ENCODE results near the gene GLOD4.
"Not testable (repeated sequence)": the region's sequence is repeated elsewhere in the genome, so short reads cannot be mapped to it uniquely, and the experiment has no call there.

The GLOD4 gene

GRCh38 chr17:806346-806745 lies 24.3 kb upstream of the GLOD4 start:
- Mint-ChIP-seq H3K27ac (no peak overlapping the region), H3K9me3 (no peaks in the 10 kb centered on the region), H3K36me3 (no peaks in the 10 kb centered on the region), H3K4me3 (no peak overlapping the region), H3K27me3 (no peaks in the 10 kb centered on the region), H3K4me1 (no peaks in the 10 kb centered on the region)

GRCh38 chr17:805886-806285 lies 23.8 kb upstream of the GLOD4 start:
- not testable (repeated sequence) for H3K4me3 Mint-ChIP-seq, H3K27ac Mint-ChIP-seq

GRCh38 chr17:804541-805435 lies 22.7 kb upstream of the GLOD4 start:
- Mint-ChIP-seq H3K4me1 (no peaks in the 10 kb centered on the region), H3K4me3 (no peak overlapping the region), H3K36me3 (no peaks in the 10 kb centered on the region), H3K27ac (no peak overlapping the region), H3K27me3 (no peaks in the 10 kb centered on the region), H3K9me3 (no peaks in the 10 kb centered on the region)

More at GRCh38 chr17:805886-806285, 23.8 kb upstream of the GLOD4 start:
- not testable (repeated sequence) for H3K4me1 Mint-ChIP-seq, H3K36me3 Mint-ChIP-seq, H3K27me3 Mint-ChIP-seq, H3K9me3 Mint-ChIP-seq

- no peaks in the 10 kb centered on the region for H3K9me3 Mint-ChIP-seq
- no peaks in the 10 kb centered on the region for H3K27me3 Mint-ChIP-seq
Observed at GRCh38 chr17:802901-803881, 21.1 kb upstream of the GLOD4 start.

GRCh38 chr17:802481-802880 lies 20.4 kb upstream of the GLOD4 start:
- Mint-ChIP-seq H3K4me1 (no peaks in the 10 kb centered on the region), H3K4me3 (no peak overlapping the region), H3K9me3 (no peaks in the 10 kb centered on the region), H3K27ac (no peak overlapping the region), H3K36me3 (no peaks in the 10 kb centered on the region), H3K27me3 (no peaks in the 10 kb centered on the region)

More at GRCh38 chr17:802901-803881, 21.1 kb upstream of the GLOD4 start:
- Mint-ChIP-seq H3K36me3 (no peaks in the 10 kb centered on the region), H3K4me1 (no peaks in the 10 kb centered on the region), H3K27ac (no peak overlapping the region), H3K4me3 (no peak overlapping the region)

DNA sequence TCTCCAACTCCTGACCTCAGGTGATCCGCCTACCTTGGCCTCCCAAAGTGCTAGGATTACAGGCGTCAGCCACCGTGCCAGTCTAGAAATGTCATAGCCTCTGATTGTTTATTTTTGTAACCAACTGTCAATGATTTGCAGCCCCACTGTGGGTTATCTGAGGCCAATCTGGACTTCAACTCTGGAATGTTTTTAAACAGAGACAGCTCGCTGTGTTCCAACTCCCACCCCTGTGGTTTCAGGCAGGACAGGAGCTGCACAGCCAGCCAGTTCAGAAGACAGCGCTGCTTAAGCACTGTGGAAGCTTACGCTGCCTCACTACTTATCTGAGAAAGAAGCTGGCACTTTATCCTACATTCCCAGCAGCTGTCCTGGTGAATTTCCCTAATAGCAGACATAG lies 19.6 kb upstream of the GLOD4 start:
- H3K9me3 Mint-ChIP-seq: no peaks in the 10 kb centered on the region
- no peaks in the 10 kb centered on the region for H3K27me3 Mint-ChIP-seq
- H3K36me3 Mint-ChIP-seq: no peaks in the 10 kb centered on the region
- H3K4me1 Mint-ChIP-seq: no peaks in the 10 kb centered on the region
- no peak overlapping the region for H3K4me3 Mint-ChIP-seq
- no peak overlapping the region for H3K27ac Mint-ChIP-seq

DNA sequence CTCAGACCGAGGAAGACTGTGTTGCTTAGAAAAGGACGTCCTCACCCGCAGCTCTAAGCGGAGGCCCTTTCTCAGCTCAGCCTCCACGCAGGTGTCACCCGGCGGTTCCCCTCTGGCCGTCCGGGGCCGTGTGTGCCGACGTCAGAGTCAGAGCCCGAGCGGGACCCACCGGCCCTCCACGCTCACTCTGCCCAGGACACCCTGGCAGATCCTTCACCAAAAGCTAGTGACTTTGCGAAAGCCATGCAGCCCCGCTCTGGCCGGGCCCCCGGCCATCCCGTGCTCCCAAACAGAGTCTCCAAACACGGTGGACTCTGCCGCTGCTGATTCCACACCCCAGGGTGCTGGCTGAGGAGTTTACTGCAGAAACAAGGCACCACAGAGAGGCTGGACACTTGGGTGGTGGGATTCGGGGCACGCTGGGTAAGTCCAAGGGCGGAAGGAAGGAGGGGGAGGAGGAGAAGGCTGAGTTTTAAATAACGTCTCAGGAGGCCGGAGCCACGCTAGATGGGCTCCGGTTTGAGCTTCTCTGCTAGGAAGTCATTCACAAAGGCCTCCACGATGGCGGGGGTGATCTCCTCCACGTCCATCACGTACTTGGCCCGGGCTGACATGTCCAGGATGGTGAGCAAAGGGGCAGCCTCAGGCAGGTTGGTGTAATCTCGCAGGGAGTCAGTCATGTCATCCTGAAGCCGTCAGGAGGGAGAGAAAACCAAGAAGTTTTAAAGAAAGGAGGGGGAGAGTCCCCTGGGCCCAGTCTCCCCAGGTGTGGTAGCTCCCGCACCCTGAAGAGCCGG lies 18.6 kb upstream of the GLOD4 start:
- no peak overlapping the region for H3K4me3 Mint-ChIP-seq
- no peaks in the 10 kb centered on the region for H3K4me1 Mint-ChIP-seq
- H3K27ac Mint-ChIP-seq: no peak overlapping the region
- H3K9me3 Mint-ChIP-seq: no peaks in the 10 kb centered on the region
- H3K36me3 Mint-ChIP-seq: no peaks in the 10 kb centered on the region
- H3K27me3 Mint-ChIP-seq: no peaks in the 10 kb centered on the region

- Mint-ChIP-seq H3K4me1 (peaks cover 6% of the 10 kb centered on the region), H3K27me3 (no peaks in the 10 kb centered on the region), H3K9me3 (no peaks in the 10 kb centered on the region), H3K36me3 (no peaks in the 10 kb centered on the region), H3K27ac (no peak overlapping the region), H3K4me3 (no peak overlapping the region)
Observed at GRCh38 chr17:799261-799660, 17.2 kb upstream of the GLOD4 start.

DNA sequence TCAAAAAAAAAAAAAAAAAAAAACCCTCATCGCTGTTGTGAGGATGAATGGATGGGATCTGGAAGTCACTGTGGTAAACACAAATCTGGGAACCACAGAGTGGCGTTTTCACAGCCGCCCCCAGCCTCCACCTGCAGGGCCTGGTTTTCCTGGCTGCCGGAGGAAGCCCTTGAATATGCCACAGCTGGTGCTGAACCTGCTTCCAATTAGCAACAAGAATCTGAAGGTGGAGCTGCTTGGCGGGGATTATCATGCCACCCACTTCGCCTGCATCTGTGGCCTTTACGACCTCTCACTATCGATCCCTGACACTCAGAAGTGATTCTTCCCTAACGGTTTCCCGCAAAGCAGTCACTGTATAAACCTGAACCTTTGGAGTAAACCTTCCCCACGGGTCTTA lies 16.2 kb upstream of the GLOD4 start:
- Mint-ChIP-seq H3K27me3 (no peaks in the 10 kb centered on the region), H3K9me3 (no peaks in the 10 kb centered on the region), H3K27ac (no peak overlapping the region), H3K4me1 (peaks cover 6% of the 10 kb centered on the region), H3K36me3 (no peaks in the 10 kb centered on the region), H3K4me3 (no peak overlapping the region)

DNA sequence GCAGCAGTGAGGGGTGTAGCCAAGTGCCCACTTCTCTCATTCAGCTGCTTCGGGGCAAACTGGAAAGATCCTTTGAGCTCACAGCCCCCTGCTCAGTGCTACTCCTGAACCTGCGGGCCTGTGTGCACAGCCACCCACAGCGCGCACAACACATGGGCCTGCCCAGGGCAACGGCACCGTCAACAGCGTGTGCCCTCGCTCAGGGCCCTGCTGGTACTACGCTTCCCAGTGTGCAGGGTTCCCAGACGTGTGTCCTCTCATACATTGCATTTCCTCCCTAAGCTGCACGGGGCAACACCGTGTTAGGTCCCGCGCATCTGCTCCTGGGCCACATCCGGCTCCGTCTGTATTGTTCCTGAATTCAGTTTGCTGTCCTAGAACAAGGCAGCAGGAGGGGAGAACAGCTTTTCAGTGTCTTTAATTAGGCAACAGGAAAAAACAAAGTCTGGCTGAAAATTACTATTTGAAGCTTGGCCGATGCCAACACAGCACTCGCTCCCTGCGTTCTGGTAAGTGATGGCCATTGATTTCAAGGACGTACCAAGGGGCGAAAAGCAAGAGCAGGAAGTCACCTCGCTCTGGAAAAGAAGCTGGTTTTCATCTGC lies 15.3 kb upstream of the GLOD4 start:
- no peaks in the 10 kb centered on the region for H3K9me3 Mint-ChIP-seq
- peaks cover 6% of the 10 kb centered on the region for H3K4me1 Mint-ChIP-seq
- no peak overlapping the region for H3K27ac Mint-ChIP-seq
- H3K36me3 Mint-ChIP-seq: no peaks in the 10 kb centered on the region
- no peaks in the 10 kb centered on the region for H3K27me3 Mint-ChIP-seq
- H3K4me3 Mint-ChIP-seq: no peak overlapping the region

DNA sequence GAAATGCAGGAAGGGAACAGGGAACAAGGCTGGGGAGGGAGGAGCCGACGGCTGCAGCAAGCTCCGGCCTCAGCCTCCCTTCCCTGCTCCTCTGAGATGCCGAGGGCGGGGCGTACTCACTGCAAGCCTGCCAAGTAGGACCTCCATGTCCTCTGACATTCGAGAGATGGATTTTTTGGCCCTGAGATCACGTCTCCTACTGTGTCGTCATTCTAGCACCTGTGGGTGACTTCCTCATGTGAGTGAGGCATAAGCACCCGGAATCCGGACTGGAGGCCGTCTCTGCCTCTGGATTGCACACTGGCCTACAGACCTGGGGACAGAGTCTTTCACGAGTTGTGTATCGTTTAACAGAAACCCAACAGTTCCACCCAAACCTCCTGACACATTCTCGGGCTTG lies 14.5 kb upstream of the GLOD4 start:
- H3K4me3 Mint-ChIP-seq: no peak overlapping the region
- H3K36me3 Mint-ChIP-seq: no peaks in the 10 kb centered on the region
- H3K27me3 Mint-ChIP-seq: no peaks in the 10 kb centered on the region
- H3K27ac Mint-ChIP-seq: no peak overlapping the region
- no peaks in the 10 kb centered on the region for H3K9me3 Mint-ChIP-seq
- H3K4me1 Mint-ChIP-seq: peaks cover 6% of the 10 kb centered on the region

GRCh38 chr17:795721-796120 lies 13.6 kb upstream of the GLOD4 start:
- Mint-ChIP-seq H3K36me3 (peaks cover 2% of the 10 kb centered on the region), H3K4me3 (no peak overlapping the region), H3K27me3 (no peaks in the 10 kb centered on the region), H3K27ac (no peak overlapping the region), H3K4me1 (peaks cover 6% of the 10 kb centered on the region), H3K9me3 (no peaks in the 10 kb centered on the region)

- Mint-ChIP-seq H3K36me3 (peaks cover 2% of the 10 kb centered on the region), H3K4me1 (peaks cover 6% of the 10 kb centered on the region), H3K9me3 (no peaks in the 10 kb centered on the region), H3K27me3 (no peaks in the 10 kb centered on the region), H3K27ac (no peak overlapping the region), H3K4me3 (no peak overlapping the region)
Observed at GRCh38 chr17:795276-795675, 13.2 kb upstream of the GLOD4 start.

DNA sequence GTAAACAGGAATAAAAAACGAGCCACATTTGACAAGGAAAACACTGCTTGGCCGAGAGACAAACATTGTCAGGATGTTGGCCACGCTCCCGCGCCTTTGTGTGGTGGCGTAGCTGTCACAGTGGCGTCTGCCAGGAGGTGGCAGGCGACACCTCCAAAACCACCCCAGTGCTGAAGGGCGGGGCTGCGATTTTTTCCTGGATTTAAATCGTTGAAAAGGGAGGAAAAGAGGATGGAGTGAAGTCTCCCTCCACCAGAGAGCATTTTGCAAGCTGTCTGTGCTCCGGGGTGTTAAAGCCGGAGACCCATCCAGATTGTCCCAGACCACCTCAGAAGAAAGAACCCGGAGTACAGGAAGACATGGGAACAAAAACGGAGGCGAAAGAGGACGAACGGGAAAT lies 12.8 kb upstream of the GLOD4 start:
- Mint-ChIP-seq H3K4me1 (peaks cover 6% of the 10 kb centered on the region), H3K27me3 (no peaks in the 10 kb centered on the region), H3K4me3 (no peak overlapping the region), H3K27ac (no peak overlapping the region), H3K9me3 (no peaks in the 10 kb centered on the region), H3K36me3 (peaks cover 2% of the 10 kb centered on the region)

DNA sequence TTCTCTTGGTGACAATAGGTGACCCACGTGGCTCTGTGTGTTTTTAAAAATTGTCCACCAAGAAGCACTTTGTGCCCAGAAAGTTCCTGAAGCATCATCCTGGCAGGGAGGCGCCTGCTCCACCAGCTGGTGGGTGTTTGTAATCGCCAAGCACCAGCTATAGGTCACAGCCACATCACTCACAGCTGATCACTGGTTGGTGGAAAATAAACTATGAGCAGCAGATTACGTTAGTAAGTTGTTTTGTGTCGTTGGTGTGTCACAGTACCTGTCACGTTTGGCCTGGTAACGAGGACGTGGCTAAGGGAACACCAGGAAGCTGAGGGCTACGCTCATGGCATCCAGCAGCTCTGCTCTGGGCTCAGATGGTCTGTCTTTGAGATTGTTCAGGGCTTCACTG lies 10.2 kb upstream of the GLOD4 start:
- Mint-ChIP-seq H3K4me1 (peaks cover 7% of the 10 kb centered on the region), H3K27ac (no peak overlapping the region), H3K27me3 (no peaks in the 10 kb centered on the region), H3K4me3 (no peak overlapping the region), H3K36me3 (peaks cover 2% of the 10 kb centered on the region), H3K9me3 (no peaks in the 10 kb centered on the region)

All from activated naive CD4-positive, alpha-beta T cell treated with anti-CD3 and anti-CD28 coated beads, Interleukin-2, amount 50 U/mL, for 24 hours (primary cell).